LNCAP (cell line): ENCODE measurements around the gene BUD13.

Experiments
- TF ChIP-seq, protein P1 (sequence below): fragments of 450-650 bp; IDR thresholded peaks from 2 replicates; pipeline ENCODE4 v1.5.1; 2017; ENCODE audit warnings: mild to moderate bottlenecking

BUD13 gene

DNA sequence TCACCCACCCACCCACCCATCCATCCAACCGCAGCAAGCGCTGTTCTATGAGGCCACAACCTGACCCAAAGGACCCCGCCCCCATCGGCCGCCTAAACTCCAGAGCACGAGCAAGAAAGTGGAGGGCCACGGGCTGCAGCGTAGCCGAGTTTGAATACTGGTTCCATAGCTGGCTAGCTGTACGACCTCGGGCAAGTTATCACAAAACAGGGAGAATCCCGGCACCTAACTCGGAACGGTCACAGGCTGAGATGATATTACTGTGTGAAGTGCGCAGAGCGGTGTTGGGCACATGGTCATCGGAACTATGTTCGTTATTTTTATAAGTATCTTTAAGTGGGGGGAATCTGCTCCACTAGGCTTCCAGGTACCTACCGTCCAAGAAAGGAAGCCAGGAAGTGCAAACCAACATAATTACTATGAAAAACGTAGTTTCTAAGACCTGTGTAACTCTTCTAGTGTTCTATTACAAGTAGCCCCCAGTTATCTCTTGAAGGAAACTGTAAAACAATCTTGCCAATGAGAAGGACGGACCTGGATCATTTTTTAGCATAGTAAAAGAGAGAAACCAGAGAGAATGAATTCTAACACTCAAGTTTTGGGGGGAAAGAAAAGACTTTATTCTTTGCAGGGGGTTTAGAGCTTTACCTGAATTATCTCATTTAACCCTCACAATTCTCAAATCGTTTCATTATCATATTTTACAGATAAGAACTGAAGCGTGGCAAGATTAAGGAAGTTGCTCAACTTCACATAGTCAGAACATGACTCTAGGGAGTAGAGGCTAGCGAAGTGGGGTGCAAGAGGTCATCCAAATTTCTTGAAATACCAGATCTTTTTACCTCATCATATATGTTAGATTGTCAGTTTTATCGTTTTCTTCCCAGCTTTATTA lies 663 bp upstream of the BUD13 start:
- TF ChIP-seq, protein P1, sequence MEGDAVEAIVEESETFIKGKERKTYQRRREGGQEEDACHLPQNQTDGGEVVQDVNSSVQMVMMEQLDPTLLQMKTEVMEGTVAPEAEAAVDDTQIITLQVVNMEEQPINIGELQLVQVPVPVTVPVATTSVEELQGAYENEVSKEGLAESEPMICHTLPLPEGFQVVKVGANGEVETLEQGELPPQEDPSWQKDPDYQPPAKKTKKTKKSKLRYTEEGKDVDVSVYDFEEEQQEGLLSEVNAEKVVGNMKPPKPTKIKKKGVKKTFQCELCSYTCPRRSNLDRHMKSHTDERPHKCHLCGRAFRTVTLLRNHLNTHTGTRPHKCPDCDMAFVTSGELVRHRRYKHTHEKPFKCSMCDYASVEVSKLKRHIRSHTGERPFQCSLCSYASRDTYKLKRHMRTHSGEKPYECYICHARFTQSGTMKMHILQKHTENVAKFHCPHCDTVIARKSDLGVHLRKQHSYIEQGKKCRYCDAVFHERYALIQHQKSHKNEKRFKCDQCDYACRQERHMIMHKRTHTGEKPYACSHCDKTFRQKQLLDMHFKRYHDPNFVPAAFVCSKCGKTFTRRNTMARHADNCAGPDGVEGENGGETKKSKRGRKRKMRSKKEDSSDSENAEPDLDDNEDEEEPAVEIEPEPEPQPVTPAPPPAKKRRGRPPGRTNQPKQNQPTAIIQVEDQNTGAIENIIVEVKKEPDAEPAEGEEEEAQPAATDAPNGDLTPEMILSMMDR = no peak

DNA sequence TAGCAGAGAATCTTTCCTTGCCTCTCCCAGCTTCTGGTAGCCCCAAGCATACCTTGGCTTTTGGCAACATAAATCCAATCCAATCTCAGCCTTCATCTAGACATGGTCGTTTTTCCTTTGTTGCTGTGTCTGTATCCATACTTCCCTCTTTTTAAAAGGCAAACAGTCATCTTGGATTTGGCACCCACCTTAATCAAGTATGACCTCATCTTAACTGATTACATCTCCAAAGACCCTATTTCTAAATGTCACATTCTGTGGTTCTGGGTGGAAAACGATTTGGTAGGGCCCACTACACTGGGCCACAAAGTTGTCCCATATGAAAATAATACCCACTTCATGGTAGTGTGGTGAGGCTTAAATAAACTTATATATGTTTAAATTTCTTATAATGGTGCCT lies 852 bp downstream of the BUD13 start:
- TF ChIP-seq, protein P1 = no peak

DNA sequence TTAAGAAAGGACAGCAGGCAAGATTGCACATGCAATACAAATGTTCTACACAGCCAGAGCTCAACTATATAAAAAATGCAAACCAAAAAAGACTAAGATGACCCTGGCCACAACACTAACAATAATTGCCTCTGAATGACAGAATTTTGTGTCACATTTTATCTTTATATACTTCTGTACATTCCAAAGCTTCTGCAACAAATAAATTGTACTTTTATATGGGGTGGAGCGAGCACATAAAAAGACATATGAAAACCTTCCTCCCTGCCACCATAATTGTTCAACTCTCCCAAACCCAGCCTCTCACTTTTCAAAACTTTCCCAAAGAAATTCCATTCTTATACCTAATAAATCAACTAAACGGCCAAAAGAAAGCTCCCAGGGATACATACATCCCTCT lies 10.7 kb downstream of the BUD13 start:
- TF ChIP-seq, protein P1 = no peak

DNA sequence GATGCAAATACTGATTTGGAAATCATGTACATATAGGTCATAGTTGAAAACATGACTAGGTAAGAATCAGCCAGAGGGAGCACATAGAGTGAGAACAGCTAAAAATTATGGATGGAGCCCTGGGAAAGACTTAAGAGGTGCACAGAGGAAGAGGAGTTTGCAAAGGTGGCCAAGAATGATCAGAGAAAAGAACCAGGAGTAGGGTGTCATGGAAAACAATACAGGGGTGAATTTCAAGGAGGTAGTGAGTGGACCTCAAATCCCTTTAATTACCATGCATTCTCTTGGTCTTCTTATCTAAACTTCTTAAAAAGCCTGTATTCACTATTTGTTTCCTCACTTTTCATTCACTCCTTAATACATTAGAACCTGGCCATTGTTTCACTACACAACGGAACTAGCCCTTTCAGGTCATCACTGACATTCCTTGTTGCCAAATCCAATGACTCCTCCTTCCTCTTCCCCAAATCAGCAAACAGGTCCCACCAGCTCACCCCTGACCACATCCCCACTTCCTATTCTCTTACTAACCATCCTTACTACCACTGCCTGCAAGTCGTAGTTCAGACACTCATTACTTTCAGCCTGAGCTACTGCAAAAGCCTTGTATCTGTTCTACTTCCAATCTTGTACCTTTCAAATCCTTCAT lies 22.6 kb downstream of the BUD13 start:
- TF ChIP-seq, protein P1 = no peak

DNA sequence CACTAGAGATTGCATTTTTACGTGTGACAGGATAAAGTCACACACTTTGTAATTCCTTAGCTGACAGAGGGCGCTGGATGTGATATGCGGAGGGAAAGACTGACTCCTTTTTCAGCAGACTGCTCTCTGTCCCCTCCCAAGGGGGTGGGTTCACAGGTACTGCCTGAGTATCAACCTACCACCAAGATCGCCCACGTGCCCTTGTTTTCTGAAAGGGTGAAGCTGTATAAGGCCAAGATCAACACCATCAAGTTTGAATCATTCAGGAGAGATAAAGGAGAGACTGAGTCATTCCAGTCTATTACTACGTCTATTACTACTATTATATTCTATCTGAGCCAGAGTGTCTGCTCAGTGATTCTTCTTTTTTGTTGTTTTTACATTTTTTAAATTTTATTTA lies 30.7 kb downstream of the BUD13 start:
- TF ChIP-seq, protein P1 = no peak

DNA sequence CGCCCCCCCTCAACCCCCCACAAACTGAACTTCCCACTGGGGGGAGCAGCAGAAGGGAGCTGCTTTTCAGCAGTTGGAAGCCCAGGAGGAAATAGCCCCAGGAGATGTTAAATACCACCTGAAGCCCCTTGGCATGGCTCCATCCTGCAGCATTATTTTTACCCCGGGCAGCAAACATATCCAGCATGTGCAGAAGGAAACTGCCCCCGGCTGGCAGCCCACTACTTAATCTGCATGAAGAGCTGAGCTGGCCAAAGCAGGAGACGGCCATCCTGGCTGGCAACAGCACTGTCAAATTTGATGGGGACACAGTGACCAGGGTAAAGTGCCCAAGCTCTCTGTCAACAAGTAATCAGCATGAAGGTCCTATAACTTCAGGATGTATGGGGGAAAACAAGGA lies 32.0 kb downstream of the BUD13 start:
- TF ChIP-seq, protein P1 = no peak

DNA sequence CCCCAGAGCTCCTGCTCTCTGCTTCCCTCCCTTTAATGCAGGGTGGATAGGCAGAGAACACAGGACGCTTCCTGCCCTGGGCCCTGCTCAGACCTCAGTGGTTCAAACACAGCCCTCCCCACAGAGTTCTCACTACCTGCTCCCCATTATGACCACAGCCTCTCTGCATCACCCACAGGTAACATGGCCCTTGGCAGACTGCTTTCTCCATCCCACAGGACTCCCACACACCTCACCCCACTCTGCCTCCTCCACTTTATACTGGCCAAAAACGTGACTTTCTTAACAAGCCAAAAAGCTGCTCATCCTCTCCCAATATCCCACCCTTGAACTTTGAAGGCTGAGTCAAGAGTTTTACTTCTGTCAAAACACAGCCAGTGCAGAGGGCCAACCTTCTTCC lies 33.8 kb downstream of the BUD13 start:
- TF ChIP-seq, protein P1 = no peak
